Gastrocnemius medialis (tissue), 4 donors: ENCODE results near the gene CANX. TPM values are rescaled to one million over a fixed set of nuclear protein-coding genes. Genes with fewer than 3 reads are reported as not detected.

ENCODE experiments used
- ATAC-seq, 2 donors: fragments of 150-250 bp; one replicate each; pipeline ENCODE4 v1.9.1; 2016
- DNase-seq, 2 donors: peaks; one replicate each; pipeline ENCODE4 v3.0.0-alpha.2; 2019
- H3K27ac ChIP-seq, 4 donors: fragments of 200-600 bp; sonication (generic); 1 replicate in 1 of 4; 2 replicates in 3 of 4; pipeline ENCODE4 v1.5.1; 2016 to 2018; ENCODE audit warnings: mild to moderate bottlenecking in 2 of 4, moderate library complexity in 1 of 4
- H3K27me3 ChIP-seq, 3 donors: fragments of 200-600 bp; sonication (generic) in 2 of 3; 1 replicate in 1 of 3; 2 replicates in 2 of 3; pipeline versions ENCODE4 v1.5.1 to v1.6.0; 2016 to 2019; ENCODE audit warnings: mild to moderate bottlenecking in 1 of 3, moderate library complexity in 1 of 3
- H3K36me3 ChIP-seq, 2 donors: fragments of 200-600 bp; sonication (generic) in 1 of 2; one replicate each; pipeline ENCODE4 v1.5.1; 2017 to 2018
- H3K4me1 ChIP-seq, 2 donors: fragments of 200-600 bp; sonication (generic) in 1 of 2; one replicate each; pipeline ENCODE4 v1.5.1; 2016 to 2017; ENCODE audit warnings: mild to moderate bottlenecking in 2 of 2
- H3K4me3 ChIP-seq, 4 donors: fragments of 200-600 bp; sonication (generic) in 3 of 4; 1 replicate in 1 of 4; 2 replicates in 3 of 4; pipeline ENCODE4 v1.5.1; 2016 to 2019; ENCODE audit warnings: mild to moderate bottlenecking in 2 of 4
- H3K9me3 ChIP-seq, 3 donors: fragments of 200-600 bp; sonication (generic) in 2 of 3; 1 replicate in 1 of 3; 2 replicates in 2 of 3; pipeline ENCODE4 v1.5.1; 2016 to 2019
- CTCF ChIP-seq, 5 experiments: fragments of 450-650 bp in 3 of 5; fragments of 200-600 bp in 2 of 5; sonication (generic) in 2 of 5; IDR thresholded peaks in 4 of 5; conservative IDR thresholded peaks in 1 of 5; 1 replicate in 4 of 5; 2 replicates in 1 of 5; pipeline ENCODE4 v1.5.1; 2016 to 2019; ENCODE audit warnings: antibody characterized with exemption in 5 of 5, mild to moderate bottlenecking in 3 of 5, moderate library complexity in 3 of 5
- POLR2A ChIP-seq, 2 donors: fragments of 450-650 bp; IDR thresholded peaks; one replicate each; pipeline ENCODE4 v1.6.1; 2017; ENCODE audit warnings: antibody characterized with exemption in 2 of 2, mild to moderate bottlenecking in 2 of 2, moderate library complexity in 2 of 2
- in situ Hi-C, 4 donors: fragments of 200-750 bp; cut with MboI; loops; one replicate each; pipeline versions ENCODE4 v1.15.0 to v1.8.0; 2017; ENCODE audit warnings: low sequenced_read_pairs in 4 of 4
- intact Hi-C: fragments of 100-400 bp; cut with DNase I; formaldehyde crosslinking; loops from one replicate; pipeline ENCODE4 v1.15.1; 2023; ENCODE audit warnings: low total_unique reads
- total RNA-seq, 4 donors: library from RNA; depleted of rRNA; stranded (reverse); fragments of >200 nt; gene quantifications; one replicate each; pipeline versions ENCODE4 v1.1.0 to v1.2.3, GENCODE V29; 2016

The CANX gene
- total RNA-seq, 4 donors from 2014 or later: 141 to 306 (median 275) TPM

- in situ Hi-C loops: no loop called here
- Histone ChIP-seq H3K4me3 (peak overlapping the region in 3 of 4 donors; percentile 83 to 99 (median 90)), H3K4me1 (peaks cover 21 to 34% of the 10 kb centered on the region in 2 donors), H3K9me3 (no peaks in the 10 kb centered on the region), H3K27me3 (no peaks in the 10 kb centered on the region), H3K36me3 (no peaks in the 10 kb centered on the region), H3K27ac (peak overlapping the region; percentile 84 to 100 (median 96))
- intact Hi-C loops: no loop called here
- no peak for TF ChIP-seq CTCF (IDR thresholded peaks at IDR 0.05 in 4 of 5, conservative IDR thresholded peaks at IDR 0.05 in 1 of 5)
- no peak for TF ChIP-seq POLR2A (IDR thresholded peaks at IDR 0.05)
- DNase-seq (no peak), ATAC-seq (no peak)
Measured at GRCh38 chr5:179700401-179700918, 1.7 kb downstream of the CANX start.

DNA sequence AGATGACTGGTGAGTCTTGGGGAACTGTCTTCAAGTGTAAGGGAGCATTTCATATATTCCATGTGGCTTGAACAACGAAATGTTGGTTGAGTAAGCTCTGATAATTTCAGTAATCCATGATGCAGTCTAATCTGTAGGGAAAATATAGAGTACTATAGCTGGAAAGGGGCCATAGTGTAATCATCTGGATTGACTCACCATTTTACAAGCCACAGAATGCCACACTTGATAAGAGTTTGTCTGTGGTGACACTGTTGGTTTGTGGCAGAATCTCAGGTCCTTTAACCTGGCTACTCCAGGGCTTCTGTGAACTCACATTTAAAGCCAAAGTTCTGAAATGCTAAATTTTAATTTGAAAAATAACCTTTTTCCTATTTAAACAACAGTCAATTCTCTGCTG is 17.5 kb downstream of the CANX start:
- in situ Hi-C loops: no loop called here

GRCh38 chr5:179720222-179720621 is 21.5 kb downstream of the CANX start:
- Histone ChIP-seq H3K4me1 (peaks cover 15% of the 10 kb centered on the region in 2 donors), H3K9me3 (no peaks in the 10 kb centered on the region), H3K36me3 (peaks cover 8 to 95% of the 10 kb centered on the region in 2 donors), H3K27ac (peak overlapping the region in 1 of 4 donors; percentile 16), H3K27me3 (no peaks in the 10 kb centered on the region), H3K4me3 (no peak overlapping the region)
- in situ Hi-C loops: no loop called here
- no peak for TF ChIP-seq CTCF (IDR thresholded peaks at IDR 0.05 in 4 of 5, conservative IDR thresholded peaks at IDR 0.05 in 1 of 5)
- no peak for TF ChIP-seq POLR2A (IDR thresholded peaks at IDR 0.05)
- intact Hi-C loops: no loop called here
- ATAC-seq (peak in 1 of 2 donors; percentile 63), DNase-seq (no peak)

More for the DNA sequence above, 17.5 kb downstream of the CANX start:
- no peaks in the 10 kb centered on the region for H3K4me1 ChIP-seq
- H3K36me3 ChIP-seq: peaks cover 8 to 78% of the 10 kb centered on the region in 2 donors
- ATAC-seq: no peak
- intact Hi-C loops: no loop called here
- H3K27ac ChIP-seq: no peak overlapping the region
- H3K27me3 ChIP-seq: no peaks in the 10 kb centered on the region
- no peak overlapping the region for H3K4me3 ChIP-seq
- no peaks in the 10 kb centered on the region for H3K9me3 ChIP-seq
- TF ChIP-seq POLR2A (IDR thresholded peaks at IDR 0.05) (no peak), CTCF (IDR thresholded peaks at IDR 0.05 in 4 of 5, conservative IDR thresholded peaks at IDR 0.05 in 1 of 5) (no peak)
- no peak for DNase-seq

DNA sequence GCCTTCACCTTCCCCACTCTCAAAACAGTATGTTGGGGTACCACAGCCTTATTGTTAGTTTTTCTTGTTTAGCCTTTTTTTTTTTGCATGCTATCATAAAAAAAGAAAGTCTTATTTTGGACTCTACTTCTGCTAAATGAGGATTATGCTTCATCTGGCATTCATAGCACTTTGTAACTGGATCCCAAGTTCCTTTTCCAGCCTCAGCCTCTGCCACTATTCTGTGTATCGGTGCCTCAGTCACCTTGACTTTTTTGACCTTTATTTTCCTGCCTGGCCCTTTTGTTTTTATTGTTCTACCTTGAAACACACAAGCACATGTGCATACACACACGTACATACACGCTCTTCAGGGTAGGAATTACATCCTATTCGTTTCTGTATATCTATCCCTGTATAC is 25.4 kb downstream of the CANX start:
- in situ Hi-C loops: no loop called here
- Histone ChIP-seq H3K27me3 (no peaks in the 10 kb centered on the region), H3K9me3 (no peaks in the 10 kb centered on the region), H3K27ac (peak overlapping the region; percentile 6 to 64 (median 50)), H3K4me1 (peaks cover 15% of the 10 kb centered on the region in 2 donors), H3K36me3 (peaks cover 8 to 100% of the 10 kb centered on the region in 2 donors), H3K4me3 (no peak overlapping the region)
- no peak for DNase-seq
- TF ChIP-seq CTCF (IDR thresholded peaks at IDR 0.05 in 4 of 5, conservative IDR thresholded peaks at IDR 0.05 in 1 of 5) (no peak), POLR2A (IDR thresholded peaks at IDR 0.05) (no peak)
- ATAC-seq: peak; percentile 59 to 92
- intact Hi-C loops: no loop called here

GRCh38 chr5:179727106-179727505 is 28.3 kb downstream of the CANX start:
- intact Hi-C loops (no loop called here), in situ Hi-C loops (no loop called here)
- no peaks in the 10 kb centered on the region for H3K9me3 ChIP-seq
- no peak overlapping the region for H3K27ac ChIP-seq
- TF ChIP-seq POLR2A (IDR thresholded peaks at IDR 0.05) (no peak), CTCF (IDR thresholded peaks at IDR 0.05 in 4 of 5, conservative IDR thresholded peaks at IDR 0.05 in 1 of 5) (no peak)
- no peaks in the 10 kb centered on the region for H3K27me3 ChIP-seq
- DNase-seq: no peak
- H3K36me3 ChIP-seq: peaks cover 0 to 86% of the 10 kb centered on the region in 2 donors
- peaks cover 19 to 20% of the 10 kb centered on the region in 2 donors for H3K4me1 ChIP-seq
- ATAC-seq: no peak
- H3K4me3 ChIP-seq: no peak overlapping the region
